Neural progenitor cell (in vitro differentiated cells): ENCODE data around the gene VPS13D.

Source experiments
- EZH2 ChIP-seq: fragments of 200-600 bp; sonication (generic); IDR thresholded peaks from 2 replicates; pipeline ENCODE4 v1.6.1; 2017; ENCODE audit warnings: antibody characterized with exemption, mild to moderate bottlenecking, moderate library complexity
- EZH2phosphoT487 ChIP-seq: fragments of 200-600 bp; sonication (generic); IDR thresholded peaks from 2 replicates; pipeline ENCODE4 v1.6.1; 2017; ENCODE audit warnings: antibody characterized with exemption

GRCh38 chr1:12430525-12430924, 200.7 kb downstream of the VPS13D start:
- TF ChIP-seq EZH2phosphoT487 (no peak), EZH2 (no peak)
